ENCODE data around the gene CES4A. TPM values are rescaled to one million over a fixed set of nuclear protein-coding genes. Genes with fewer than 3 reads are reported as not detected.
A peak's percentile ranks its signal among the peaks of the same experiment; 100 is the strongest.

CES4A gene
- total and polyA plus RNA-seq, 9 of the 15 experiments (the other 6 are each of a cell fraction or from before 2014, with no cell fraction given), result 0.09 to 0.13 (median 0.11) TPM; not detected in 6

GRCh38 chr16:66958857-66959703 is 29.3 kb upstream of the CES4A start:
- intact Hi-C loops (cut with micrococcal nuclease) (loop anchor here (10.0 kb wide), 2 partner anchors 226 to 506 kb away; partner anchors contain the start of gene MATCAP1), in situ Hi-C loops (cut with MboI) (loop anchor here (25.0 kb wide), 2 partner anchors 203 to 453 kb away; partner anchors contain the start of genes B3GNT9, FBXL8, HSF4 and NOL3)
- no peaks in the 10 kb centered on the region for H3K9me3 ChIP-seq (replicated peaks; ENCODE audit: control insufficient read depth, insufficient read depth, low read depth, low read length)
- H3K9me1 ChIP-seq (ENCODE audit: control insufficient read depth, insufficient read depth, low read length), result no peaks in the 10 kb centered on the region
- POLR2A ChIA-PET, result interaction anchor here (0.6 to 1.1 kb wide), 4 partner anchors 49 to 885 kb away, joined by 3 read pairs; no protein-coding TSS in a partner anchor
- no peak overlapping the region for H3K27ac ChIP-seq (ENCODE audit: extremely low read depth, low read depth, low read length)
- H3K4me1 ChIP-seq (replicated peaks in 1 of 2; ENCODE audit: control insufficient read depth in 2 of 2, insufficient read depth in 2 of 2, low read length in 2 of 2), result peaks cover 0 to 7% of the 10 kb centered on the region in 2 experiments; a peak in 3 of 5 replicates
- DNase-seq (ENCODE audit: extremely low read depth in 1 of 4, low spot score in 3 of 4) (no peak), FAIRE-seq (no peak), ATAC-seq (no peak)
- H3K27me3 ChIP-seq (ENCODE audit: control insufficient read depth in 2 of 2, insufficient read depth in 2 of 2, low read length in 2 of 2), result 0 out of 5 replicates have a peak, but pooled peaks cover 0 to 1% of the 10 kb centered on the region in 2 experiments
- H2AFZ ChIP-seq (ENCODE audit: low read depth, low read length), result no peak overlapping the region
- BruUV-seq (replicated peaks), result no TSS peak
- WGBS (ENCODE audit: insufficient coverage, low coverage, missing lambda C conversion rate), result 8% methylated on average over 7 of the region's 7 CpGs
- no peaks in the 10 kb centered on the region for H3K79me2 ChIP-seq (ENCODE audit: control insufficient read depth, insufficient read depth, low read length)
- H3K4me2 ChIP-seq (ENCODE audit: insufficient read depth, low read length), result no peak overlapping the region
- H3K4me3 ChIP-seq, result no peak overlapping the region
- H3K36me3 ChIP-seq (ENCODE audit: control insufficient read depth, insufficient read depth, low read length), result no peaks in the 10 kb centered on the region
- TF ChIP-seq ZNF512 (tag; IDR thresholded peaks at IDR 0.05), result peak; percentile 89
- no peak for TF ChIP-seq KDM1A (IDR thresholded peaks at IDR 0.05)
- no peak overlapping the region for H3K9ac ChIP-seq (ENCODE audit: insufficient read depth in 1 of 2, low read depth in 2 of 2, low read length in 2 of 2)
- no peaks in the 10 kb centered on the region for H4K20me1 ChIP-seq (replicated peaks; ENCODE audit: control insufficient read depth, insufficient read depth, low read length)
- CTCF ChIA-PET (ENCODE audit: low intra/inter-chr PET ratio), result interaction anchor here (1.4 kb wide), 1 partner anchor 18 kb away, joined by 3 read pairs; no protein-coding TSS in a partner anchor

Measured in K562 (cell line).